HG02852 (cell line): ENCODE results near the gene FAM193A.
"Not testable (repeated sequence)": the region's sequence is repeated elsewhere in the genome, so short reads cannot be mapped to it uniquely, and the experiment has no call there.

Source experiments
- ATAC-seq: cut with Tn5 transposase; IDR thresholded peaks from one replicate; pipeline ENCODE4 v1.9.1; 2021; ENCODE audit warnings: mild to moderate bottlenecking, moderate library complexity; ENCODE audit not compliant: unreplicated experiment

FAM193A gene

GRCh38 chr4:2721586-2721985, 185.1 kb downstream of the FAM193A start:
- no peak for ATAC-seq

GRCh38 chr4:2722033-2722432, 185.6 kb downstream of the FAM193A start:
- no peak for ATAC-seq

GRCh38 chr4:2723751-2724150, 187.3 kb downstream of the FAM193A start:
- no peak for ATAC-seq

- ATAC-seq = no peak
Measured at GRCh38 chr4:2725380-2725779, 188.9 kb downstream of the FAM193A start.

- not testable (repeated sequence) for ATAC-seq
Measured at GRCh38 chr4:2726881-2727280, 190.4 kb downstream of the FAM193A start.

GRCh38 chr4:2728221-2728620, 191.8 kb downstream of the FAM193A start:
- ATAC-seq = no peak

GRCh38 chr4:2728806-2729532, 192.5 kb downstream of the FAM193A start:
- no peak for ATAC-seq

GRCh38 chr4:2729533-2729875, 193.1 kb downstream of the FAM193A start:
- ATAC-seq = no peak

- ATAC-seq = no peak
Measured at GRCh38 chr4:2731907-2732317, 195.5 kb downstream of the FAM193A start.

GRCh38 chr4:2732526-2732925, 196.1 kb downstream of the FAM193A start:
- ATAC-seq = no peak

- ATAC-seq = no peak
Measured at GRCh38 chr4:2733001-2733843, 196.8 kb downstream of the FAM193A start.

GRCh38 chr4:2733844-2734574, 197.6 kb downstream of the FAM193A start:
- ATAC-seq = no peak

- no peak for ATAC-seq
Measured at GRCh38 chr4:2734612-2735011, 198.2 kb downstream of the FAM193A start.

GRCh38 chr4:2735869-2736268, 199.4 kb downstream of the FAM193A start:
- no peak for ATAC-seq

GRCh38 chr4:2738296-2738695, 201.8 kb downstream of the FAM193A start:
- ATAC-seq = not testable (repeated sequence)

GRCh38 chr4:2741626-2742025, 205.2 kb downstream of the FAM193A start:
- no peak for ATAC-seq

- ATAC-seq = no peak
Measured at GRCh38 chr4:2742081-2742822, 205.8 kb downstream of the FAM193A start.

- ATAC-seq = no peak
Measured at GRCh38 chr4:2742823-2743517, 206.5 kb downstream of the FAM193A start.

GRCh38 chr4:2743518-2744445, 207.3 kb downstream of the FAM193A start:
- no peak for ATAC-seq
